Nephron (organoid): ENCODE measurements around the gene RAPSN.

Source experiments
- H3K27ac Mint-ChIP-seq, 3 experiments: 2 replicates each; pipeline ENCODE4 v1.8.0; 2020; ENCODE audit warnings: mixed read lengths in 3 of 3, mild to moderate bottlenecking in 2 of 3, moderate library complexity in 1 of 3
- H3K27me3 Mint-ChIP-seq: 2 replicates; pipeline ENCODE4 v1.8.0; 2021; ENCODE audit warnings: low read depth, mild to moderate bottlenecking, moderate library complexity, mixed read lengths
- H3K36me3 Mint-ChIP-seq: 2 replicates; pipeline ENCODE4 v1.8.0; 2020; ENCODE audit warnings: low read depth, mixed read lengths
- H3K4me1 Mint-ChIP-seq: 2 replicates; pipeline ENCODE4 v1.8.0; 2020; ENCODE audit warnings: mixed read lengths
- H3K4me3 Mint-ChIP-seq, 3 experiments: 2 replicates each; pipeline ENCODE4 v1.8.0; 2020; ENCODE audit warnings: mild to moderate bottlenecking in 3 of 3, mixed read lengths in 3 of 3, moderate library complexity in 2 of 3
- H3K9me3 Mint-ChIP-seq: 2 replicates; pipeline ENCODE4 v1.8.0; 2020; ENCODE audit warnings: mixed read lengths
- TF ChIP-seq, protein P1 (sequence below), 3 experiments: fragments of 200-600 bp; sonication (generic); IDR thresholded peaks; one replicate each; pipeline ENCODE4 v1.5.0; 2021; ENCODE audit warnings: antibody characterized with exemption in 3 of 3; ENCODE audit not compliant: unreplicated experiment in 3 of 3

RAPSN gene

DNA sequence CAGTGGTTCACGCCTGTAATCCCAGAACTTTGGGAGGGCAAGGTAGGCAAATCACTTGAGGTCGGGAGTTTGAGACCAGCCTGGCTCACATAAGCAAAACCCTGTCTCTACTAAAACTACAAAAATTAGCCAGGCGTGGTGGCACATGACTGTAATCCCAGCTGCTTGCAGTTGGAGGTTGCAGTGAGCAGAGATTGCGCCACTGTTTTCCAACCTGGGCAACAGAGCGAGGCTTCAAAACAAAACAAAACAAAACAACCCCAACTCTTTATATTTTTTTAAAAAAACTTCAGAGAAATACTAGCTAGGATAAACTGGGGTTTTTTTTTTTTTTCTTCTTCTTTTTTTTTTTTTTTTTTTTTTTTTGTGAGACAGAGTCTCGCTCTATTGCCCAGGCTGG lies 31.8 kb upstream of the RAPSN start:
- no peak overlapping the region for H3K4me3 Mint-ChIP-seq
- H3K36me3 Mint-ChIP-seq, result peaks cover 83% of the 10 kb centered on the region
- TF ChIP-seq, protein P1, sequence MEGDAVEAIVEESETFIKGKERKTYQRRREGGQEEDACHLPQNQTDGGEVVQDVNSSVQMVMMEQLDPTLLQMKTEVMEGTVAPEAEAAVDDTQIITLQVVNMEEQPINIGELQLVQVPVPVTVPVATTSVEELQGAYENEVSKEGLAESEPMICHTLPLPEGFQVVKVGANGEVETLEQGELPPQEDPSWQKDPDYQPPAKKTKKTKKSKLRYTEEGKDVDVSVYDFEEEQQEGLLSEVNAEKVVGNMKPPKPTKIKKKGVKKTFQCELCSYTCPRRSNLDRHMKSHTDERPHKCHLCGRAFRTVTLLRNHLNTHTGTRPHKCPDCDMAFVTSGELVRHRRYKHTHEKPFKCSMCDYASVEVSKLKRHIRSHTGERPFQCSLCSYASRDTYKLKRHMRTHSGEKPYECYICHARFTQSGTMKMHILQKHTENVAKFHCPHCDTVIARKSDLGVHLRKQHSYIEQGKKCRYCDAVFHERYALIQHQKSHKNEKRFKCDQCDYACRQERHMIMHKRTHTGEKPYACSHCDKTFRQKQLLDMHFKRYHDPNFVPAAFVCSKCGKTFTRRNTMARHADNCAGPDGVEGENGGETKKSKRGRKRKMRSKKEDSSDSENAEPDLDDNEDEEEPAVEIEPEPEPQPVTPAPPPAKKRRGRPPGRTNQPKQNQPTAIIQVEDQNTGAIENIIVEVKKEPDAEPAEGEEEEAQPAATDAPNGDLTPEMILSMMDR (IDR thresholded peaks at IDR 0.05; ENCODE audit: unreplicated experiment in 3 of 3), result no peak
- H3K4me1 Mint-ChIP-seq, result no peaks in the 10 kb centered on the region
- no peak overlapping the region for H3K27ac Mint-ChIP-seq
- no peaks in the 10 kb centered on the region for H3K9me3 Mint-ChIP-seq
- no peaks in the 10 kb centered on the region for H3K27me3 Mint-ChIP-seq

DNA sequence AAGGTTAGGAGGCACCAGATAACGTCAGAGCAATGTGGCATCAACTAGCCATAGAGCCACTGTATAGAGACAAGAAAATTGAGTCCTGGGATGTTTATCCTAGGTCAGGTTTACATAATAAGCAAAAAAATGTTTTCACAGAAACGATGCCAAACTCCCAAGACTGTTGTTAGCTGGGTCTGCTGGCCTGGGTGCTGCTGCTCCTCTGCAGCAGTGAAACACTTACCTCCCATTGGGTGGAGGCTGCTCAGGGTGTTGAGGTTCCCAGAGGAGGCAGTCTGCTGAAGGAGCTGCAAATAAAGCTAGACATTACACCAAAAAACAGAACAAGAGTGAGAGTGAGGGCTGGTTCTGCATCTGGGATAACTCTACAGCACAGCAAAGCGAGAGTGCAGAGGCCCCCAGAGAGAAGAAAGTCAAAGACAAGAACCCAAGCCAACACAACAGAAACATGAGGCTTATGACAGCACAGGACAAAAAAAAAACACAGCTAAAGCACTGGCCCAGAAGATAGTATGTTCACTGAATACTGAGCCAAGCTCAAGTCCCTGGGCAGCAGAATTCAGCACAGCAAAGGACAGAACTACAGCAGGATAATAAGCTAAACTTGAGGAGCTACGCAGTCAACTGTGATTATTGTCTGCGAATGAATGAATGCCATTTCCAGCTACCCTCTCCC lies 29.9 kb upstream of the RAPSN start:
- Mint-ChIP-seq H3K9me3 (no peaks in the 10 kb centered on the region), H3K4me3 (no peak overlapping the region), H3K27me3 (no peaks in the 10 kb centered on the region), H3K36me3 (peaks cover 83% of the 10 kb centered on the region), H3K27ac (no peak overlapping the region), H3K4me1 (no peaks in the 10 kb centered on the region)
- TF ChIP-seq, protein P1 (IDR thresholded peaks at IDR 0.05; ENCODE audit: unreplicated experiment in 3 of 3), result no peak

DNA sequence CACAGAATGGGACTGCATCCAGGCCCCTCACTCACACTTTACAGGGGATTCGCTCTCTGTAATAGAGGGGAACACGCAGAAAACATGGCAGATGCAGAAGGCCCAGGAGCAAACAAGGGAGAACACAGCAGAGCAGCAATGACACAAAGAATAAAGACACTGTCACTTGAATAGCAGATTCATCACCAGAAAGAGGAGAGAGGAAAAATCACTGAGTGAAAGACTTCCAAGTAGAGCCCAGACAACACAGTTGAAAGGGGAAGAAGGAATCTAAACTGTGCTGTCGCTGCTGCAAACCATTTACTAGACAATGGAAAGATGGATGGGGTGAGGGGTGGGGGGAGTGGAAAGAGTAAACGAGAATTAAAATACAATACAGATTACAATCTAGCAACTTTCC lies 28.8 kb upstream of the RAPSN start:
- H3K27me3 Mint-ChIP-seq, result no peaks in the 10 kb centered on the region
- TF ChIP-seq, protein P1 (IDR thresholded peaks at IDR 0.05; ENCODE audit: unreplicated experiment in 3 of 3), result no peak
- H3K4me1 Mint-ChIP-seq, result no peaks in the 10 kb centered on the region
- no peaks in the 10 kb centered on the region for H3K9me3 Mint-ChIP-seq
- no peak overlapping the region for H3K27ac Mint-ChIP-seq
- H3K36me3 Mint-ChIP-seq, result peaks cover 81% of the 10 kb centered on the region
- no peak overlapping the region for H3K4me3 Mint-ChIP-seq

DNA sequence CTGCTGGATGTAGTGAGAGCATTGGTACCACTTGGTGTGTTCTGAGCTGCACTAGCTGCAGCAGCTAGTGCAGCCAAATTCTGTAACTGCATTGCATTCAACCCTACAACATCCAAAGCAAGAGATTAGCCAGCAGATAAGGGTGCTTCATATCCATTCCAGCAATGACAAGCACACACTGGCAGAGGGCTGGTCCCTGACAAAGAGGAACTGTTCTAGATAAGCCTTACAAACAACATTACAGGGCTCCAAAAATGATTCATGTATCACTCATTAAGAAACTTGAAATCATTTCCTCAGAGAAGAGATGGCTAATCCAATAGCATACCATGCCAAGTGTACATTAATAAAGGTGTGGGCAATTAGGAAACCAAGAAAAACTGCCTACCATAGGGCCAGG lies 28.4 kb upstream of the RAPSN start:
- no peaks in the 10 kb centered on the region for H3K4me1 Mint-ChIP-seq
- TF ChIP-seq, protein P1 (IDR thresholded peaks at IDR 0.05; ENCODE audit: unreplicated experiment in 3 of 3), result no peak

DNA sequence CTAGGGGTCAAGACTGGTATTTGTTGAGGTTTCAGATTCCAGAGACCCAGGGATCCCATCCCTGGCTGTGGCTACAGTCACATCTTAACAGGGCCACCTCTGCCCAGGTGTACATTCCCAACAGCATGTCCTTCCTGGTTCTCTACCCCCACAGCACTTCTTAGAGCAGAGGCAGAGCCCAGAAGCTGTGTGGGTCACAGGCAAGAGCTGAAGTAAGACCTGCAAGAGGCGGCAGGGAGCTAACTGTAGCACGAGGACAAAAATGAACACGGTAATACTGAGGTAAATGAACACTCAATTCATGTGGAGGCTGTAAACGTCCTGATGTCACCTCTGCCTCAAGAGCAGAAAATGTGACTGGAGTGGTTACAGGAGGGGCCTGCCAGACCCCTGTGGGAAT lies 21.7 kb upstream of the RAPSN start:
- H3K4me3 Mint-ChIP-seq, result no peak overlapping the region
- no peaks in the 10 kb centered on the region for H3K9me3 Mint-ChIP-seq
- peaks cover 35% of the 10 kb centered on the region for H3K4me1 Mint-ChIP-seq
- TF ChIP-seq, protein P1 (IDR thresholded peaks at IDR 0.05; ENCODE audit: unreplicated experiment in 3 of 3), result no peak
- H3K27me3 Mint-ChIP-seq, result no peaks in the 10 kb centered on the region
- H3K36me3 Mint-ChIP-seq, result peaks cover 67% of the 10 kb centered on the region
- H3K27ac Mint-ChIP-seq, result peak overlapping the region in 1 of 3 experiments; percentile 31

More for the DNA sequence above, 28.4 kb upstream of the RAPSN start:
- Mint-ChIP-seq H3K9me3 (no peaks in the 10 kb centered on the region), H3K27ac (no peak overlapping the region), H3K4me3 (no peak overlapping the region), H3K36me3 (peaks cover 80% of the 10 kb centered on the region), H3K27me3 (no peaks in the 10 kb centered on the region)
